Body of pancreas (tissue), 4 donors: ENCODE measurements around the gene CANX. TPM values are rescaled to one million over a fixed set of nuclear protein-coding genes. Genes with fewer than 3 reads are reported as not detected.

ENCODE experiments used
- ATAC-seq: fragments of 150-250 bp; one replicate; pipeline ENCODE4 v1.9.1; 2016
- DNase-seq, 4 donors: peaks; one replicate each; pipeline ENCODE4 v3.0.0-alpha.2; 2019
- H3K27ac ChIP-seq, 4 donors: fragments of 200-600 bp; sonication (generic); 1 replicate in 3 of 4; 2 replicates in 1 of 4; pipeline versions ENCODE4 v1.5.1 to v1.6.1; 2016 to 2019; ENCODE audit warnings: mild to moderate bottlenecking in 1 of 4, mixed read lengths in 1 of 4, moderate library complexity in 1 of 4
- H3K27me3 ChIP-seq, 2 donors: fragments of 200-600 bp; sonication (generic); one replicate each; pipeline ENCODE4 v1.6.0; 2016; ENCODE audit warnings: mild to moderate bottlenecking in 1 of 2
- H3K36me3 ChIP-seq, 2 donors: fragments of 200-600 bp; sonication (generic); replicated peaks in 1 of 2; 2 replicates each; pipeline ENCODE4 v1.5.1; 2016; ENCODE audit warnings: low read depth in 2 of 2; ENCODE audit not compliant: insufficient read depth in 1 of 2
- H3K4me1 ChIP-seq: fragments of 200-600 bp; sonication (generic); one replicate; pipeline ENCODE4 v1.6.0; 2016
- H3K4me3 ChIP-seq, 2 donors: fragments of 200-600 bp; sonication (generic); 1 replicate in 1 of 2; 2 replicates in 1 of 2; pipeline ENCODE4 v1.5.1; 2016 to 2019
- H3K9me3 ChIP-seq, 3 donors: fragments of 200-600 bp; sonication (generic); 1 replicate in 2 of 3; 2 replicates in 1 of 3; pipeline ENCODE4 v1.5.1; 2016
- CTCF ChIP-seq, 7 experiments: fragments of 450-650 bp in 4 of 7; fragments of 200-600 bp in 3 of 7; sonication (generic) in 3 of 7; IDR thresholded peaks; one replicate each; pipeline ENCODE4 v1.5.1; 2016 to 2019; ENCODE audit warnings: antibody characterized with exemption in 7 of 7
- POLR2A ChIP-seq, 3 donors: fragments of 450-650 bp; IDR thresholded peaks; one replicate each; pipeline ENCODE4 v1.6.1; 2016; ENCODE audit warnings: antibody characterized with exemption in 3 of 3, mild to moderate bottlenecking in 2 of 3
- WGBS, 2 donors: methylation state at CpG; one replicate each; pipeline ENCODE4 v1.1.5; 2017; 5-methylcytosine and 5-hydroxymethylcytosine counted together
- intact Hi-C: fragments of 100-400 bp; cut with DNase I; formaldehyde crosslinking; loops from one replicate; pipeline ENCODE4 v1.15.1; 2023
- total RNA-seq, 2 donors: library from RNA; depleted of rRNA; stranded (reverse); fragments of >200 nt; gene quantifications; one replicate each; pipeline ENCODE4 v1.1.0, GENCODE V29; 2016

CANX gene
- total RNA-seq, 2 donors from 2014 or later, result 262 to 401 TPM

GRCh38 chr5:179777456-179777855, 78.7 kb downstream of the CANX start:
- H3K27me3 ChIP-seq, result no peaks in the 10 kb centered on the region
- H3K9me3 ChIP-seq, result no peaks in the 10 kb centered on the region
- 90 to 94% methylated on average over 10 of the region's 10 CpGs for WGBS, 2 donors
- H3K27ac ChIP-seq, result no peak overlapping the region
- no peaks in the 10 kb centered on the region for H3K4me1 ChIP-seq
- intact Hi-C loops, result no loop called here
- ATAC-seq (no peak), DNase-seq (no peak)
- H3K36me3 ChIP-seq, result peaks cover 17 to 24% of the 10 kb centered on the region in 2 donors
- no peak overlapping the region for H3K4me3 ChIP-seq
- TF ChIP-seq CTCF (IDR thresholded peaks at IDR 0.05) (no peak), POLR2A (IDR thresholded peaks at IDR 0.05) (no peak)

GRCh38 chr5:179777909-179778308, 79.1 kb downstream of the CANX start:
- Histone ChIP-seq H3K9me3 (no peaks in the 10 kb centered on the region), H3K36me3 (peaks cover 15 to 21% of the 10 kb centered on the region in 2 donors), H3K27me3 (no peaks in the 10 kb centered on the region), H3K4me3 (no peak overlapping the region), H3K27ac (no peak overlapping the region), H3K4me1 (no peaks in the 10 kb centered on the region)
- intact Hi-C loops, result no loop called here
- 62 to 80% methylated on average over 9 of the region's 9 CpGs for WGBS, 2 donors
- no peak for ATAC-seq
- DNase-seq, result no peak
- TF ChIP-seq CTCF (IDR thresholded peaks at IDR 0.05) (no peak), POLR2A (IDR thresholded peaks at IDR 0.05) (no peak)

GRCh38 chr5:179778591-179778990, 79.8 kb downstream of the CANX start:
- intact Hi-C loops, result no loop called here
- Histone ChIP-seq H3K9me3 (no peaks in the 10 kb centered on the region), H3K27ac (no peak overlapping the region), H3K27me3 (no peaks in the 10 kb centered on the region), H3K36me3 (peaks cover 10 to 16% of the 10 kb centered on the region in 2 donors), H3K4me1 (no peaks in the 10 kb centered on the region), H3K4me3 (no peak overlapping the region)
- TF ChIP-seq CTCF (IDR thresholded peaks at IDR 0.05), result no peak
- TF ChIP-seq POLR2A (IDR thresholded peaks at IDR 0.05), result no peak
- ATAC-seq (no peak), DNase-seq (no peak)
- 91 to 95% methylated on average over 5 of the region's 5 CpGs for WGBS, 2 donors

- Histone ChIP-seq H3K27ac (no peak overlapping the region), H3K4me1 (no peaks in the 10 kb centered on the region), H3K27me3 (no peaks in the 10 kb centered on the region), H3K36me3 (peaks cover 7 to 10% of the 10 kb centered on the region in 2 donors), H3K9me3 (no peaks in the 10 kb centered on the region), H3K4me3 (no peak overlapping the region)
- no peak for DNase-seq
- 80 to 92% methylated on average over 2 to 4 of the region's 4 CpGs for WGBS, 2 donors
- intact Hi-C loops, result no loop called here
- TF ChIP-seq POLR2A (IDR thresholded peaks at IDR 0.05) (no peak), CTCF (IDR thresholded peaks at IDR 0.05) (no peak)
- no peak for ATAC-seq
Observed at GRCh38 chr5:179779826-179780225, 81.1 kb downstream of the CANX start.

- DNase-seq, result no peak
- no peak for TF ChIP-seq POLR2A (IDR thresholded peaks at IDR 0.05)
- TF ChIP-seq CTCF (IDR thresholded peaks at IDR 0.05), result no peak
- intact Hi-C loops, result no loop called here
- ATAC-seq, result no peak
- Histone ChIP-seq H3K27ac (no peak overlapping the region), H3K4me1 (no peaks in the 10 kb centered on the region), H3K4me3 (no peak overlapping the region), H3K9me3 (no peaks in the 10 kb centered on the region), H3K27me3 (no peaks in the 10 kb centered on the region), H3K36me3 (peaks cover 7 to 10% of the 10 kb centered on the region in 2 donors)
- WGBS, 2 donors, result 75 to 86% methylated on average over 7 of the region's 7 CpGs
Observed at GRCh38 chr5:179780362-179780761, 81.6 kb downstream of the CANX start.
